Ecto neural progenitor cell (in vitro differentiated cells): ENCODE results near the gene ENO4.

Experiments
- DNase-seq: peaks from one replicate; pipeline ENCODE4 v3.0.0-alpha.2; 2018; ENCODE audit warnings: low spot score

Gene ENO4

DNA sequence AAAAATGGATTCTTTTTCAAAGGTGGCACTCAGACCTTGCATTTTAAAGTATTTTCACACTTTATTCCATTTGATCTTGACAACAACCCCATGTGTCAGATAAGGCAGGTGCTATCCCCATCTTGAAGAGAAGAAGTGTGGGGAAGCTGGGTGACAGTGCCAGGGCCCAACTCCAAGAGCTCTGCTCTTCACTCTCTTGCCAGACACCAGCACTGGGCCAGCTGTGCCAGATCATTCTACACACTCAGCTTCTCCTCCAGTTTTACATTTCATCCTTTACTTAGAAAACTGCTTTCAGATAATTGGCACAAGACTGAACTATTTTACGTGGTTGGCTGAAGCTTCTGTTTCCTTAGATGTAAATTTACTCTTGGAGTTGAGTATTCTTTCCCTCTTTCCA lies 64.4 kb downstream of the ENO4 start:
- no peak for DNase-seq

DNA sequence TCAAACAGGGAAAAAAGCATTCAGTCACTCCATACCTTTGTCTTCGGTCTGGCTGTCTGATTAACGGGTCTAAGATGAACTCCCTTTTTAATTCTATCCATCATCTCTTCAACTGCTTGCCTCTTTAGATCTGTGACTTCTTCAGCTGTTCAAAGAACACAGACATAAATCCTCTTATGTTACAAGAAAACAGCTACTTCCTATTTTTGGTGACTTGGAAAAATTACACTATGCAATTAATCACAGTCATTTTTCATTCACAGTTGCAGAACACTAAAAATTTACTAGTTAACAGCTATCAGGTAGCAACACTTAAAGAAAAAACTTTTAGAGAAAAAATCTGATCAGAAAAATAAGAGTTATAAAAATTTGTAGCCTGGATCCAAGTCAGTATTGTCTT lies 66.0 kb downstream of the ENO4 start:
- DNase-seq = no peak

DNA sequence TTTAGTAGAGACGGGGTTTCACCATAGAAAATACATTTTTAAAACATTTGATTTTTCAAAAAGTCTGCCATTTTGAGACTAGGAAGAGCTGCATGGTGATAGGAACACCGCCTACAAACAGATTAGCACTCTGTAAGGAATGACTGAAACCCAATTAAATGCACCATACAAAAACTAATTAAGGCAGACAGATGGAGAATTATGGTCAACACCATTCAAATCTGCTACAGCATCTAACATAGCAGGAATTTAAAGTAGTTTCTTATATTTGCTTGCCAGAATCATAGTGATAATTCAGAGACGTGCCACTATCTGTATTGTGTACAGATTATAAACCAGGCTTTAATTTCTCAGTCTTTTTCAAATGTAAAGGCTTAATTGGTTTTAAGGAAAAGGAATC lies 68.2 kb downstream of the ENO4 start:
- no peak for DNase-seq

DNA sequence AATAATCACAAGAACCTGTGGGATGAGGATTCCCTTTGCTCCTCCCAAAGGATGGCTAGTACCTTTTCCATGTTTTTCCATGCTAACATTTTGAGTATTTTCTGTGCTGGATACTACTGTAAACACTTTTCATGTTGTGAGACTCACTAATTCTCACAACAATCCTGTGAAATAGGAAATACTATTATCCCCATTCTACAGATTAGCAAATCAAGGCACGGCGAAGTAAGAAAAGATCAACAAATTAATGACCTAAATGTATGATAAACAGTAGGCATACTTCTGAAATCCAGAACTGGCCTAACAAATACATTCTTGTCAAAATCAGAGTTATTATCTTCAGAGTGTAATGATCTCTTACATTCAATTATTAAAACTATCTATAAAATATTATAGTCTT lies 69.3 kb downstream of the ENO4 start:
- DNase-seq = no peak

DNA sequence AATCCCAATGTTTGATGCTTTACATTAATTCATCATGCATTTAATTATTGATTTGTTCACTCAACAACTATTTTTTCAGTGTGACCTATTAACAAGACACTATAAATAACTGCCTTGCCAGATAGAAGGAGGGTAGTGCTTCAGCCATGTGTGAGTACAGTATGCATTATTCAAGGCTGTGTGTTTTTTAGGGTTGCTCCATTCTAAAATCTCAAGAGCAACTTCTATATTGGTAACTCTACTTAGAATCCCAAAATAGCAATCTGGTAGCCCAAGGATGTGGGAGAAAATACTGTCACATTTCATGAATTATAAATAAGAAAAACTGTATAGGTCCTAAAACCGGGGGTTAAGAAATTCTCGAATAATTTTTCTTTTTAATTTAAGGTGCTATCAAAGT lies 69.9 kb downstream of the ENO4 start:
- no peak for DNase-seq

DNA sequence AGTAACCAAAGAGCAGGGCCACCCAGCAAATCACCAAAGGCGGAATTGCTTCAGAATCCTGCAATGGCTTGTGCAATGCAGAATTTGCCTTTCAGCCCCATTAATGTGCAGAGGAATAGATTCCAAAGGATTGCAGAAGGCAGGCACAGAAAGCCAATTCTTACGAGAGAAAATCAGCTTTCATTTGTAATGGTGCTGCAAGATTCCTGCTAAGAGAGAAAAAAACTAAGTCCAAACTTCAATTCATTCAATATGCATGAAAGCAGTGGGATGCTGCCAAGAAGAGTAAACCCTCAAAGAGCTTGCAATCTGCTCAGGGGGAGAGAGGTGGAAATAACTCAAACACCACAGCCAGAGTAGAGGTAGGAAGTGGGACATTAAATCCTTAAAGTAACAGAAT lies 70.4 kb downstream of the ENO4 start:
- DNase-seq = no peak

DNA sequence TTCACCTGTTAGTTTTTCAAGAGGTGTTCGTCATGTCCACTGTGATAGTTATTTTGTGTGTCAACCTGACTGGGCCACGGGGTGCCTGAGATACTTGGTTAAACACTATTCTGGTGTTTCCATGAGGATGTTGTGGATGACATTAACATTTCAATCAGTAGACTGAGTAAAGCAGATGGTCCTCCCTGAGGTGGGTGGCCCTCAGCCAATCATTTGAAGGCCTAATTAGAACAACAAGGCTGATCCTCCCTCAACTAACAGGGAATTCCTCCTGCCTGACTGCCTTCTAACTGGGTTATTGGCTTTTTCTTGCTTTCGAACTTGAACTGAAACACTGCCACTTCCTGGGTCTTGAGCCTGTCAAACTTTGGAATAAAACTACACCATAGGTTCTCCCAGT lies 75.8 kb downstream of the ENO4 start:
- DNase-seq = no peak

DNA sequence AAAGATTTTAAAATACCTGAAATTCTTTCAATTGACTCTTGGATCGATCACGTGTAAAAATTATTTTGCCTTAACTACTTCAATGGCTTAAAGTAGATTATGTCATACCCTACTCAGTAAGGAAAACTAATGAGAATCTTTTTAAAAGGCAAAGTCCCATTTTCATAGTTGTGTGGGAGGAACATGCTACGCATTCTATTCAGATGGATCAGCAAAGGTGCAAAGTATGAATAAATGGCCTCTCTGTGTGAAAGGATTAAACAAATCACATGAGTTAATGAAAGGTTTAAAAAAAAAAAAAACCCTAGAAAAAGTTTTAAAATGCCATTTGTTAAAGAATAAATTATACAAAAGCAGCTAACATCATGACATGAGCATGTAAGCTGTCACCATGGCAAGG lies 77.1 kb downstream of the ENO4 start:
- no peak for DNase-seq

DNA sequence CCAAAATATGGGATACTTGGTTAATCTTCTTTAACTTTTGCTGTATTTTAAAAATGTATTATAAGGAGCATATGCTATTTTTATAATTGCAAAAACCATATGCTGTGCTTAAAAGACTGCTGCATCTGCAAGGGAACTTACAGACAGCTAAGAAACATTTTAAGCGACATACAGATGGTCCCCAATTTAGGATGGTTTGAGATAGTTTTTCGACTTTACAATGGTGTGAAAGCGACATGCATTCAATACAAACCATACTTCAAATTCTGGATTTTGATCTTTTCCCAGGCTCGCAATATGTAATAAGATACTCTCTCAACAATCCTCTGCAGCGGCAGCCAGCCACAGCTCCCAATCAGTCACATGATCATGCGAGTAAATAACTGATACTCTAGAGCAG lies 82.5 kb downstream of the ENO4 start:
- DNase-seq = no peak
